ENCODE measurements around the gene ZNF397. TPM values are rescaled to one million over a fixed set of nuclear protein-coding genes. Genes with fewer than 3 reads are reported as not detected.
A peak's percentile ranks its signal among the peaks of the same experiment; 100 is the strongest.

The ZNF397 gene
- total RNA-seq, 1 donor from 2014 or later = 16.5 TPM

DNA sequence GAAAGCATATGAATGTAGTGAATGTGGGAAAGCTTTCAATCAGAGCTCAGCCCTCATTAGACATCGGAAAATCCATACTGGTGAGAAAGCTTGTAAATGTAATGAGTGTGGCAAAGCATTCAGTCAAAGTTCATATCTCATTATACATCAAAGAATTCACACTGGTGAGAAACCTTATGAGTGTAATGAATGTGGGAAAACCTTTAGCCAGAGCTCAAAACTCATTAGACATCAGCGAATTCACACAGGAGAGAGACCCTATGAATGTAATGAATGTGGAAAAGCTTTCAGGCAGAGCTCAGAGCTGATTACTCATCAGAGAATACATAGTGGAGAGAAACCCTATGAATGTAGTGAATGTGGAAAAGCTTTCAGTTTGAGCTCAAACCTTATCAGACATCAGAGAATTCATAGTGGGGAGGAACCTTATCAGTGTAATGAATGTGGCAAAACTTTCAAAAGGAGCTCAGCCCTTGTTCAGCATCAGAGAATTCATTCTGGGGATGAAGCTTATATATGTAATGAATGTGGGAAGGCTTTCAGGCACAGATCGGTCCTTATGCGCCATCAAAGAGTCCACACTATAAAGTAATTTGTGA is 5.0 kb downstream of the ZNF397 start:
- no peak for DNase-seq (ENCODE audit: low read depth)

DNA sequence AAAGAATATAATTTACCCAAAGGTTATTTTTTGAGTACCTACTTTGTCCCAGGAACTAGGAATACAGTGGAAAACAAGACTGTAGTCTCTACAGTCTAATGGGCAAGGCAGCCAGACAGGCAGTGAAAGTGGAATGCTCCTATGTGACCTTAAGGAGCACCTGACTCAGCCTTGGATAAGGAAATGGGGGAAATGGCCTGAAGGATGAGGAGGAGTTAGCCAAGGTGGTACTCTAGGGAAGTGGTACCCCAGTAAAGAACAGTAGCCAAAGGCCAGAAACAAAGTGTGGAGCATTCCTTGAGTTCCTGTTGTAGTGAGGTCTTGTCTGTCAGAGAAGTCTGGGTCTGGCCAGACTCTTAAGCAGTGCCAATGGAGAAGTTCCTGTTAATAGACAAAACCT is 6.0 kb downstream of the ZNF397 start:
- DNase-seq (ENCODE audit: low read depth) = no peak

DNA sequence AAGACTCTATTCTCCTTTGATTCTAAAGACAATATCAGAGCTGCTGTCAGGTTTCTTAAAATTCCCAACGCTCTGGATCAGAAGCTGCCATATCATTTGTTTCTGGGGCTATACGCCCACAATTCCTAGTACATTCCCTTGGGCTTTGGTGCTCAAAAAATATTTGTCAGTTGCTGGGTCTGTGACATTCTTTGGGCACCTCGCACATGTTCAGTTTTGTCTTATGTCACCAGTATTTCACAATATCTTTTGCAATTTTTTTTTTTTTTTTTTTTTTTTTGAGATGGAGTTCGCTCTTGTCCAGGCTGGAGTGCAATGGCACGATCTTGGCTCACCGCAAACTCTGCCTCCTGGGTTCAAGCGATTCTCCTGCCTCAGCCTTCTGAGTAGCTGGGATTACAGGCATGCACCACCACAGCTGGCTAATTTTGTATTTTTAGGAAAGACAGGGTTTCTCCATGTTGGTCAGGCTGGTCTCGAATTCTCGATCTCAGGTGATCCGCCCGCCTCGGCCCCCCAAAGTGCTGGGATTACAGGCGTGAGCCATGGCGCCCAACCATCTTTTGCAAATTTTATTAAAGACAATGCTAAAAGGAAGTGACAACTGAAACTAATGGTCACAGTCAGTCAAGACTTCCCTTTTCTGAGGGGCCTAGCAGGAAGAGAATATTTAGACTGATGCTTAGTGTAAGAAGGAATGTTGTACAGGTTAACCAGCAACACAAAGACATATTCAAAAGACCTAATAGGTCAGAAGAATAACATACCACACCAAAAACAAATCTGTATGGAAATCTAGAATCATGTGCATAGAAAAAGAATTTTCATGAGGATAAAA is 6.8 kb downstream of the ZNF397 start:
- no peak for DNase-seq (ENCODE audit: low read depth)

DNA sequence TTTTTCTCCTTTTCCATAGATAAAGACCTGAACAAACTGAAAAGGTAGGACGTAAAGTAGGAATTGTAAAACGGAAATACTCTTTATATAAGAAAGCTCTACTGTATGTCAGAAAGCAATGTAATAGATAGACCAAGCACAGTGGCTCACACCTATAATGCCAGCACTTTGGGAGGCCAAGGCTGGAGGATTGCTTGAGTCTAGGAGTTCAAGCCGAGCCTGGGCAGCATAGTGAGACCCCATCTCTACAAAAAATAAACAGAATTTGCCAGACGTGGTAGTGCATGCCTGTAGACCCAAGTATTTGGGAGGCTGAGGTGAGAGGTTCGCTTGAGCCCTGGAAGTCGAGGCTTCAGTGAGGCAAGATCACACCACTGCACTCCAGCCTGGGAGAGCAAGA is 7.6 kb downstream of the ZNF397 start:
- DNase-seq (ENCODE audit: low read depth) = no peak

DNA sequence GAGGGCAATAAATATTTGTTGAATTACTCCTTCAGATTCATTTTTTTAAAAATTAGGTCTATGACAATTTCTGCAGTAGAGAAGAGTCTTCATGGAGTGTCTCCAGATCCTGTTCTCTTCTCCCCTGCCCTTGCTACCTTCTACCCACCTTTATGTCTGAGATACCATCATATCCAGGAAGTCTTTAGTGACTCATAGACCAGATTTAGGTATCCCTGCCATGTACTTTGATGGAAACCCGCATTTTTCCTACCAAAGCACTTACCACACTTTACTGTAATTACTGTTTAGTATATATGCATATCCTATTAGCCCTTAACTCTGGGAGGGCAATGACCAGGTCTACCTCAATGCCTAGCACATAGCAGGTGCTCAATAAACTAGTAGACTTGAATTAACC is 11.6 kb downstream of the ZNF397 start:
- DNase-seq (ENCODE audit: low read depth) = no peak

DNA sequence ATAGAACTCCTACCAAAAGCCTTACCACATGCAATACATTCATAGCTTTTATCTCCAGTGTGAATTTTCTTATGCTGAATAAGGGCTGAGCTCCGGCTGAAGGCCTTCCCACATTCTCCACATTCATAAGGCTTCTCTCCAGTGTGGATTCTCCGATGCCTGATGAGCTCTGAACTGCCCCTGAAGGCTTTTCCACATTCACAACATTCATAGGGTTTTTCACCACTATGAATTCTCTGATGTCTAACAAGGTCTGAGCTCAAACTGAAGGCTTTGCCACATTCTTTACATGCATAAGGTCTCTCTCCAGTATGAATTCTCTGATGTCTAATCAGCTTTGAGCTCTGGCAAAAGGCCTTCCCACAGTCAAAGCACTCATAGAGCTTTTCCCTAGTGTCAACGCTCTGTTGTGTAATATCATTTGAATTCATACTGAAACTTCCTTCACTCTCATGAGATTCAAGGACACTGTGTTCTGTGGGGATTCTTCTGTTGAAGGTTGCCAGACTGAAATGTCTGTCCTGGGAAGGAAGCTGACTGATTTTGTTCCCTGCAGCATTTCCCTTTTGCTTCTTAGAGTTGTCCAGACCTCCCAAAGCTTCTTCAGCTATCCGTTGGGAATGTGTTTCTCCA is 12.9 kb downstream of the ZNF397 start:
- DNase-seq (ENCODE audit: low read depth) = no peak

DNA sequence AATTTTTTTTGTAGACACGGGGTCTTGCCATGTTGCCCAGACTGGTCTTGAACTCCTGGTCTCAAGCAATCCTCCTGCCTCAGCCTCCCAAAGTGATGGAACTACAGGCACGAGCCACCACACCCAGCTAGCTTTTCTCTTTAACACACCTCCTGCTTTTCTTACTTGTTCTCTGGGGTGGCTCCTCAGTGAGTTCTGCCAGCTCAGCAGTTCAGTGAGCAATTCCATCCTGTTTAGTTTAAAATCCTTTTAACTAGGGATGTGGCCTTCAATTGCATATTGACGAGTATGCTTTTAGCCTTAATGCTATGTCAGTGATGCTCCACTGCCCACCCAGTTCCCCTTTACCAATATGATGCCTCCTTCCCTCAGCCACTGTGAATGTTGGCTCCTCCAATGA is 16.1 kb downstream of the ZNF397 start:
- DNase-seq (ENCODE audit: low read depth) = no peak

DNA sequence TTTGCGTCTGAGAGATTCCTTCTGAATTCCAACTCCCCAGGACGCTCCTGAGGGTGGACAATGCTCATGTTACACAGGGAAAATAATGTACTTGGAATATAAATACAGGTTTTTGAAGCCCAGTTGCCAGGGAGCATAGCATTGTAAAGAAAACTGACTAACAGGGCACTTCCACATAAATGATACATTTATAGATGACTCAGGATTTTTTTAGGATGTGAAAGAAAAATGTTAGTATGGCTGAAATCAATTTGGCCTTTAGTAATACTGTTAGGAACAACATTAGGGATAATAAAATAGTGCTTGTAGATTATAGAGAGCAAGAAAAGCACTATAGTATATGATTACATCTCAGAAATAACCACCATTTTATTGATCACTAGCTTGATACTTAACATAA is 23.6 kb downstream of the ZNF397 start:
- DNase-seq (ENCODE audit: low read depth) = no peak

DNA sequence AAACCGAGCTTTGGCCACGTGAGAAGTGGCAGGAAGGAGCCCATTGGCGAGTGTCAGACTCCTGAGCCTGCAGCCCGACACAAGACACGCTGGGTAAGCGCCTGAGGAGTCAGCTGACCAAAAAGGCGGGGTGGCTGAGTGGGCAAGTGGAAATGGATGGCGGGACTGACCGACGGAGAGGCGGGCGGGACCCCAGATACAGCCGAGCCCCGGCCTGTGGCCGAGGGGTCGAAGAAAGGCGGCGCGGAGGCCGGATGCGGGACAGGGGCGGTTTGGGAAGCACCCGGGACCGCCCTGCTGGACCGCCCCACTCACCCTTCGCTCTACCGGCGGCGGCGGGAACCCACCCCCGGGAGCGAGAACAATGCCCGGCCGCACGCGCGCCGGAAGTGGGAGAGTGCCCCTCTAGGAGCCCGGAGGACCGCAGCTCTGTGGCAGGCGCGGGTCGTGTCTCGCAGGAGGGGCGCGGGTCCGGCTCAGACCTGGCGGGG is 26.4 kb downstream of the ZNF397 start:
- DNase-seq (ENCODE audit: low read depth) = no peak

DNA sequence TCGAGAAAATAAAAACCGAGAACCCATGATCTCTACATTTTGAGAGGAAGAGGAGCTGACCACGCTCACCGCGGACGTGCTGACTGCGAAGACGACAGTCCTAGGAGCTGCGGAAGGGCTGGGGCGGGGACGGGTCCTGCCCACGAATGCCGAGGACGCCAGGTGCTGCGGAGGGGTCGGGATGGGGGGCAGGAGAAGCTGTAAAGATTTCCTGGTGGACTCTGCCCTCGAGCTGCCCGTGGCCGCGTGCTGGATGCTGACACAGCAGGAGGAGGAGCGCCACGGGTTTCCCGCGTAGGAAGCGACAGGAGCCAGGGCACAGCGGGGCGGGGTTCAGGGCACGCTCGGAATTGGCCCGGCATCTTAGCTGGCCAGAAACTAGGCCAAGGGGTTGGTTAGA is 27.0 kb downstream of the ZNF397 start:
- DNase-seq (ENCODE audit: low read depth) = no peak

DNA sequence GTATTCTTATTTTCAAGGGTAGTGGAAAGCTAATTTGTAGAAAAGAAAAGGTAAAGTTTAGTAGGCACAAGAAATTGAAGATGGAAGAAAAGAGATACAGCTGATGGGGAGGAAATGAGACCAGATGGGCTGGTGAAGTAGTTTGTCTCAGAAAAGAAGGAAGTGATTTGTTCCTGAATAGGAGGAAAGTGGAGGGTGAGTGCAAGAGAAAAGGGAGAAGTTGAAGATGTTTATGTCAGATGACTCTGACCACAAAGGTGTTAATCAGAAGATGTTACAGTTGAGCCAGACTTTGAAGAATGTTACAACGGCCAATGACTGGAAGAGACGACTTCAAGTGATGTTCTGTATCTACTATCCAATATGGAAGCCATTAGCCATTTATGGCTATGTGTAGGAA is 28.0 kb downstream of the ZNF397 start:
- no peak for DNase-seq (ENCODE audit: low read depth)

DNA sequence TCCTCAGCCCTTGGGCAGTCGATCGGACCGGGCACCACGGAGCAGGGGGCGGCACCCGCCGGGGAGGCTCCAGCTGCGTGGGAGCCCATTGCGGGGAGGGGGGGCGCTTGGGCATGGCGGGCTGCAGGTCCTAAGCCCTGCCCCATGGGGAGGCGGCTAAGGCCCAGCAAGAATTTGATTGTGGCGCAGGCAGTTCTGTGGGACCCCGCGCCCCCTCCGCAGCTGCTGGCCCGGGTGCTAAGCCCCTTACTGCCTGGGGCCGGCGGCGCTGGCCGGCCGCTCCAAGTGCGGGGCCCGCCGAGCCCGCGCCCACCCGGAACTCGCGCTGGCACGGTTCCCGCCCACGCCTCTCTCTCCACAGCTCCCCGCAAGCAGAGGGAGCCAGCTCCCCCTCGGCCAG is 30.8 kb downstream of the ZNF397 start:
- DNase-seq (ENCODE audit: low read depth) = no peak

DNA sequence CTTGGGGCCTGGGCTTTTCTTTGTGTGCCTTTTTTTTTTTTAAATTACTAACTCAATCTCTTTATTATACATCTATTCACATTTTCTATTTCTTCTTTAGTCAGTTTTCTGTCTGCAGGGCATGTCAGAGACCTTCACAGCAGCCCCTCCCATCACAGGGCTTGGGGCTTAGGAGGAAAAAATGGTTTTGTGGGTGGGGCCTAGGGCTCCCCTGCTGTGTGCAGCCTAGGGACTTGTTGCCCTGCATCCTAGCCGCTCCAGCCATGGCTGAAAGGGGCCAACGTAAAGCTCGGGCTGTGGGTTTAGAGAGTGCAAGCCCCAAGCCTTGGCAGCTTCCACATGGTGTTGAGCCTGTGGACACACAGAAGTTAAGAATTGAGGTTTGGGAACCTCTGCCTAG is 35.4 kb downstream of the ZNF397 start:
- no peak for DNase-seq (ENCODE audit: low read depth)

DNA sequence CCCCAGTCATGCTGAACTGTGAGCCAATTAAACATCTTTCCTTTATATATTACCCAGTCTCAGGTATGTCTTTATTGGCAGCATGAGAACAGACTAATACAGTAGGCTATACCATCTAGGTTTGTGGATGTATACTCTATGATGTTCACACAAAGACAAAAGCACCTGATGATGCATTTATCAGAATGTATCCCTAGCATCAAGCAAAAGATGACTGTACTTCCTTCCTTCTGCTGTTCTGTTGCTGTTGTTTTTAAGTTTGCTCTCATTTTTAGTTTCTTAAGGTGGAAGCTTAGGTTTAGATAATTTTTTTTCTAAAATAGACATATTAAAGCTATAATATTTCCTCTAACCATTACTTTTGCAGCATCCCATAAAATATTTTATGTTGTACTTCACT is 36.8 kb downstream of the ZNF397 start:
- no peak for DNase-seq (ENCODE audit: low read depth)

DNA sequence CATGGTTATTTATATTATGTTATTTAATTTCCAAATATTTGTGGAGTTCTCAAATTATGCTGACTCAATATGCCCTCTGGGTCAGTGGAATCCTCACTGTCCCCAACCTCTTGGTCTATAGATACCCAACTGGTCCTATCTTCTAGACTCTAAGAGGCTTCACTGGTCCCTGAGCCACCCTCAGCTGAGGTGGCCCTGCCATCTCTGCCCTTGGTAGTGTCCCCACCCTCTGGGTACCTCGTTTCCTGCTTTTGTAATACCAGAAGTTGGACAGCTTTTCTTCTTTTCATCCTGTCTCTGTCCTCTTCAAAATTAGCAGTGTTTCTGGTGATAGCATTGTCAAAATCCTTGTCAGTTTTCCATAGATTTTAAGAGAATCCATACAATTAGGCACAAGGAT is 37.3 kb downstream of the ZNF397 start:
- DNase-seq (ENCODE audit: low read depth) = no peak

DNA sequence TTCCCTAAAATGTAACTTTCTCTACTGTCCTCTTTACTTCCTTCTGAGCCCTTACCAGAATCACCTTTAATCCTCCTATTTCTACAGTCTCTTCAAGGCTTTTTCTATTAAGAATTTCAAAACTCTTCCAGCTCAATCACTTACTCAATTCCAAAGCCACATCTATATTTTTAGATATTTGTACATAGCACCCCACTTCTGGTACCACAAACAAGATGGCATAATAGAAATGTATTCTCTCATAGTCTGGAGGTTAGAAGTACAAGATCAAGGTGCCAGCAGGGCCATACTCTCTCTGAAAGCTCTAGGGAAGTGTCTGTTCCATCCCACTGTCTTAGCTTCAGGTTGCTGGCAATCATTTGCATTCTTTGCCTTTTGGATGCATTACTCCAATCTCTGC is 38.1 kb downstream of the ZNF397 start:
- DNase-seq (ENCODE audit: low read depth) = no peak

DNA sequence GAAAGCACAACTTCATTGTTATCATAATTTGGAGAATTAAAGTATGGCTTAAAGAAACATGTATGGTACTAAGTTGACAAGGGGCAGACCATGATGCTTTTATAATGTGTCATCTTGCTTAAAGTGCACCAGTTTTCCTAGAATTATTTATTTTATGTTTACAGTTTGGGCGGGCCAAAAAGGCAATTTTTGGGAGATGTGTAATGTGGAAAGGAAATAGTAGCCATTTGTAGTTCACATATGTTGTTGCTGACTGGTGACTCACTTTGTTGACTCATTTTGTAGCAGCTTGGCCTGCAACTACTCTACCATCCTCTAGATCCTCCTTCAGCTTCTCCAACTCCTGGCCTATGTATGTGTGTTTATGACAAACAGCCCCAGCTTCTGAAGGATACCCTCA is 41.5 kb downstream of the ZNF397 start:
- DNase-seq (ENCODE audit: low read depth) = peak; percentile 14

DNA sequence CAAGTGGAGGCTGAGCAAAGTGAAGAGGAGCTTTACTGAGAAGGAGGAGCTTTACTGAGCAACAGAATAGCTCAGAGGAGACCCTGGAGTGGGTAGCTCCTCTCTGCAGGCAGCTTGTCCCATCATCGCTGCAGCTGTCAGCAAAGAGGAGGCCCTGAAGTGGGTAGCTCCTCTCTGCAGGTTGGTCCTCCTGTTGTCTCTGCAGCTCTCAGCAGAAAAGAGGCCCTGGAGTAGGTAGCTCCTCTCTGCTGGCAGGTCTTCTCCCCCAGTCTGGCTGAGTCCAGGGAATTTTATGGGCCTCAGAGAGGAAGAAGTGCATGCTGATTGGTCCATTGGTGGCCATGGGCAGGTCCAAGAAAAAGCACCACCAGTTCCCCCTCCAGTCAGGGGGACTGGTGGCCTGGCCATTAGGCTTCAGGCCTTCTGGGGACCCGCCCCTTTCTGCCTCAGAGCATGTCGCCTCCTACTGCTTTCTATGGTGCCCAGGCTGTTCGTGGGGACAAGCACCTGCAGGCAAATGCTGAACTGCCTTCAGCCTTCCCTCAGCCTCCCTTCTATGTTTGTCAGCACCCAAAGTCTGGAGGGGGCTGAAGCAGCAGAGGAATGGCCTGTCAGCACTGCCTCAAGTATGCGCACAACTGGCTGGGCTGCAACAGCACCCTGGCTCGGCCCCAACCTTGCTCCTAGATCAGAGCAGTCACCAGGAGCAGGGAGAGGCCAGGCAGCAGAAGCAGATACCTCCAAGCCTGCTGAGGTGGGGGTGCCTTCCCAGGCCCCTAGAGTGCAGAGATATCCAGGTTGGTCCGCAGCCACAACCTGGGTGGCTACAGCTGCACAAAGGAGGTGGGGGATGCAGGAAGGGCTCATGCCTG is 43.3 kb downstream of the ZNF397 start:
- DNase-seq (ENCODE audit: low read depth) = no peak

DNA sequence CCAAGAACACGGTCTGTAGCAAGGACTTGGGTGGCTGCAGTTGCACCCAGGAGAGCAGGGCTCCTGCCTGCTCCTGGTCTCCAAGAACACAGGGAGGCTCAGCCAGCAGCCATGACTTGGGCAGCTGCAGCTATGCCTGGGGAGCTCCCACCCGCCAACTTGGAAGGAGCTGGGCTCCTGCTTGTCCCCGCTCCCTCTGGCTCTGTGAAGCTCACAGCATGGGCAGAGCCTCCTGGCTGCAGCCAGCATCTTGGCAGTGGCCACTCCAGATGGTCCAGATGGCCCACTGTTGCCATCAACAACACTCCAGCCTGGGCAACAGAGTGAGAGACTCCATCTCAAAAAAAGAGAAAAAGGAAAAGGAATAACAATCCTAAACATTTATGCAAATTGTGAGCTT is 44.0 kb downstream of the ZNF397 start:
- no peak for DNase-seq (ENCODE audit: low read depth)

DNA sequence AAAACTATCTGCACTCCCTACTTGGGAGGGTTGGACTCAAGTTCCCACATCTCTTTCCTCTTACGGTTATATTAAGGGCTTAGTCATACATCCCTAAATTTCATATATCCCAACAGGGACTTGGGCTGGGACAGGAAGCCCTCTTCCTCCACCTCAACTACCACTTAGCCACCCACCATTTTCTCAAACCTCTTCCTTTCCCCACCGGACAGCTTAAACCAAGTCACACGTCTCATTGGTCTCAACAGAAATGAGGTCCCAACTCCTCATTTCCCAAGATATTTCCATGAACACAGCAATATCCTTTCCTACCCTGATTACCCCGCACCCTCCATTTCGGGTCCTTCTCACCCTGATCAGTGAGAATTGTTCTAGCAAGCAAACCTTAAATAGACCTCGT is 48.5 kb downstream of the ZNF397 start:
- DNase-seq (ENCODE audit: low read depth) = peak; percentile 21

DNA sequence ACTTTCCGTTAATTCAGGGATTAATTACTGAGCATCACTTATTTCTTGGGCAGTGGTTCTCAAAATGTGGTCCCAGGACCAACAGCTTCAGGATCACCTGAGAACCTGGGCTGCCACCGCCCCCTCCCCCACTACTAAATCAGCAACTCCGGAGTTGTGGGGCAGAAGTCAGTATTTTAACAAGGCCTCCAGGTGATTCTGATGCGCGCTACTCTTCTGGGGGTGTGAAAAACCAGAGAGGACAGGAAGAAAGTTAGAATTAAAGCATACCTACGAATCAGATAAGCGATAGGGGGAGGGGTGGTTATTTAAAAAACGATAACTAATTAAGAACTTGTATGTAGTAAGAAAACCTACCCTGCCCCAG is 48.9 kb downstream of the ZNF397 start:
- DNase-seq (ENCODE audit: low read depth) = no peak
